Activated CD4-positive, alpha-beta T cell treated with anti-CD3 and anti-CD28 coated beads, Interleukin-2, amount 10 ng/mL, durations not matched to agents 24 days and 14 days (primary cell): ENCODE data around the gene KRT34. TPM values are rescaled to one million over a fixed set of nuclear protein-coding genes. Genes with fewer than 3 reads are reported as not detected.
"Not testable (repeated sequence)": the region's sequence is repeated elsewhere in the genome, so short reads cannot be mapped to it uniquely, and the experiment has no call there.

Source experiments
- DNase-seq: peaks from one replicate; pipeline ENCODE4 v3.0.0; 2022
- H3K27ac Mint-ChIP-seq: one replicate; pipeline ENCODE4 v1.8.0; 2022; ENCODE audit warnings: mild to moderate bottlenecking, mixed read lengths
- H3K27me3 Mint-ChIP-seq: one replicate; pipeline ENCODE4 v1.8.0; 2022; ENCODE audit warnings: mixed read lengths
- H3K36me3 Mint-ChIP-seq: one replicate; pipeline ENCODE4 v1.8.0; 2022; ENCODE audit warnings: low read depth, mild to moderate bottlenecking, mixed read lengths
- H3K4me1 Mint-ChIP-seq: one replicate; pipeline ENCODE4 v1.8.0; 2021; ENCODE audit warnings: mixed read lengths
- H3K4me3 Mint-ChIP-seq: one replicate; pipeline ENCODE4 v1.8.0; 2022; ENCODE audit warnings: mild to moderate bottlenecking, moderate library complexity, mixed read lengths
- H3K9me3 Mint-ChIP-seq: one replicate; pipeline ENCODE4 v1.8.0; 2021; ENCODE audit warnings: mixed read lengths
- intact Hi-C: fragments of 100-400 bp; cut with micrococcal nuclease; formaldehyde crosslinking; loops from one replicate; pipeline ENCODE4 v1.15.1; 2023
- total RNA-seq: library from RNA; stranded (reverse); gene quantifications from 2 replicates; pipeline ENCODE4 v1.2.3, GENCODE V29; 2022

The KRT34 gene
- total RNA-seq, 1 donor from 2014 or later: not detected

- Mint-ChIP-seq H3K9me3 (no peaks in the 10 kb centered on the region), H3K36me3 (no peaks in the 10 kb centered on the region), H3K27ac (no peak overlapping the region), H3K27me3 (peaks cover 8% of the 10 kb centered on the region), H3K4me3 (no peak overlapping the region), H3K4me1 (peaks cover 5% of the 10 kb centered on the region)
- DNase-seq: no peak
- intact Hi-C loops: no loop called here
Observed at GRCh38 chr17:41367426-41368075, 14.6 kb downstream of the KRT34 start.

- no peak overlapping the region for H3K4me3 Mint-ChIP-seq
- peaks cover 8% of the 10 kb centered on the region for H3K27me3 Mint-ChIP-seq
- no peak for DNase-seq
Observed at GRCh38 chr17:41366070-41366469, 16.0 kb downstream of the KRT34 start.

GRCh38 chr17:41363881-41364280 lies 18.2 kb downstream of the KRT34 start:
- Mint-ChIP-seq H3K27me3 (peaks cover 12% of the 10 kb centered on the region), H3K27ac (no peak overlapping the region), H3K4me1 (peaks cover 3% of the 10 kb centered on the region), H3K9me3 (no peaks in the 10 kb centered on the region), H3K4me3 (no peak overlapping the region), H3K36me3 (no peaks in the 10 kb centered on the region)
- no peak for DNase-seq
- intact Hi-C loops: no loop called here

More at GRCh38 chr17:41366070-41366469, 16.0 kb downstream of the KRT34 start:
- H3K4me1 Mint-ChIP-seq: peaks cover 5% of the 10 kb centered on the region
- intact Hi-C loops: no loop called here
- H3K36me3 Mint-ChIP-seq: no peaks in the 10 kb centered on the region
- H3K27ac Mint-ChIP-seq: no peak overlapping the region
- H3K9me3 Mint-ChIP-seq: no peaks in the 10 kb centered on the region

- no peak overlapping the region for H3K27ac Mint-ChIP-seq
- H3K4me3 Mint-ChIP-seq: no peak overlapping the region
- peaks cover 18% of the 10 kb centered on the region for H3K27me3 Mint-ChIP-seq
- no peaks in the 10 kb centered on the region for H3K36me3 Mint-ChIP-seq
- no peaks in the 10 kb centered on the region for H3K9me3 Mint-ChIP-seq
- no peak for DNase-seq
- intact Hi-C loops: no loop called here
- H3K4me1 Mint-ChIP-seq: peaks cover 3% of the 10 kb centered on the region
Observed at GRCh38 chr17:41360296-41360995, 21.7 kb downstream of the KRT34 start.

- Mint-ChIP-seq H3K4me3 (no peak overlapping the region), H3K9me3 (peaks cover 4% of the 10 kb centered on the region), H3K27ac (no peak overlapping the region), H3K36me3 (no peaks in the 10 kb centered on the region), H3K27me3 (peaks cover 35% of the 10 kb centered on the region), H3K4me1 (peaks cover 2% of the 10 kb centered on the region)
- DNase-seq: no peak
- intact Hi-C loops: no loop called here
Observed at GRCh38 chr17:41354536-41354935, 27.6 kb downstream of the KRT34 start.

- intact Hi-C loops: no loop called here
- DNase-seq: no peak
- H3K4me3 Mint-ChIP-seq: no peak overlapping the region
- peaks cover 2% of the 10 kb centered on the region for H3K4me1 Mint-ChIP-seq
- peaks cover 4% of the 10 kb centered on the region for H3K9me3 Mint-ChIP-seq
- H3K36me3 Mint-ChIP-seq: no peaks in the 10 kb centered on the region
- no peak overlapping the region for H3K27ac Mint-ChIP-seq
- peaks cover 34% of the 10 kb centered on the region for H3K27me3 Mint-ChIP-seq
Observed at GRCh38 chr17:41352597-41353366, 29.3 kb downstream of the KRT34 start.

GRCh38 chr17:41351177-41351576 lies 30.9 kb downstream of the KRT34 start:
- Mint-ChIP-seq H3K27ac (no peak overlapping the region), H3K4me3 (no peak overlapping the region), H3K4me1 (peaks cover 2% of the 10 kb centered on the region), H3K36me3 (no peaks in the 10 kb centered on the region), H3K27me3 (peaks cover 31% of the 10 kb centered on the region), H3K9me3 (peaks cover 4% of the 10 kb centered on the region)
- DNase-seq: no peak
- intact Hi-C loops: no loop called here

- H3K36me3 Mint-ChIP-seq, H3K4me3 Mint-ChIP-seq, H3K9me3 Mint-ChIP-seq, H3K4me1 Mint-ChIP-seq, H3K27ac Mint-ChIP-seq, intact Hi-C loops, DNase-seq: not testable (repeated sequence)
- peaks cover 27% of the 10 kb centered on the region for H3K27me3 Mint-ChIP-seq
Observed at GRCh38 chr17:41350381-41350878, 31.7 kb downstream of the KRT34 start, which contains the start of gene KRT33A. Gene KRT33A (minus strand): TSS chr17:41350828. CDS start chr17:41350767, 61 bp downstream.

- peaks cover 19% of the 10 kb centered on the region for H3K27me3 Mint-ChIP-seq
- no peak overlapping the region for H3K4me3 Mint-ChIP-seq
- no peak overlapping the region for H3K27ac Mint-ChIP-seq
- intact Hi-C loops: no loop called here
- peaks cover 2% of the 10 kb centered on the region for H3K4me1 Mint-ChIP-seq
- peaks cover 7% of the 10 kb centered on the region for H3K9me3 Mint-ChIP-seq
- no peak for DNase-seq
- peaks cover 2% of the 10 kb centered on the region for H3K36me3 Mint-ChIP-seq
Observed at GRCh38 chr17:41347869-41348760, 34.0 kb downstream of the KRT34 start.

GRCh38 chr17:41346421-41346820 lies 35.7 kb downstream of the KRT34 start:
- intact Hi-C loops: not testable (repeated sequence)

GRCh38 chr17:41345992-41346391 lies 36.1 kb downstream of the KRT34 start:
- Mint-ChIP-seq H3K27ac (no peak overlapping the region), H3K4me3 (no peak overlapping the region), H3K4me1 (peaks cover 10% of the 10 kb centered on the region), H3K9me3 (peaks cover 6% of the 10 kb centered on the region), H3K36me3 (peaks cover 3% of the 10 kb centered on the region), H3K27me3 (peaks cover 10% of the 10 kb centered on the region)
- intact Hi-C loops: no loop called here
- no peak for DNase-seq

More at GRCh38 chr17:41346421-41346820, 35.7 kb downstream of the KRT34 start:
- H3K9me3 Mint-ChIP-seq, H3K4me3 Mint-ChIP-seq, H3K36me3 Mint-ChIP-seq, H3K27me3 Mint-ChIP-seq, H3K4me1 Mint-ChIP-seq, DNase-seq, H3K27ac Mint-ChIP-seq: not testable (repeated sequence)

- Mint-ChIP-seq H3K27me3 (peaks cover 11% of the 10 kb centered on the region), H3K4me3 (no peak overlapping the region), H3K9me3 (peaks cover 6% of the 10 kb centered on the region), H3K4me1 (peaks cover 36% of the 10 kb centered on the region), H3K27ac (no peak overlapping the region), H3K36me3 (peaks cover 3% of the 10 kb centered on the region)
- intact Hi-C loops: no loop called here
- DNase-seq: no peak
Observed at GRCh38 chr17:41343029-41343428, 39.1 kb downstream of the KRT34 start.
